ENCODE measurements around the gene NEK11. TPM values are rescaled to one million over a fixed set of nuclear protein-coding genes. Genes with fewer than 3 reads are reported as not detected.

Gene NEK11
- total RNA-seq, 1 donor from 2014 or later, result 3.9 TPM

GRCh38 chr3:131018970-131019369 is 7.7 kb upstream of the NEK11 start:
- TF ChIP-seq CTCF (conservative IDR thresholded peaks at IDR 0.05; ENCODE audit: low read depth, low read length), result no peak
- no peak for DNase-seq (ENCODE audit: low read depth)
- no peak overlapping the region for H3K4me3 ChIP-seq (ENCODE audit: low read depth, low read length)

DNA sequence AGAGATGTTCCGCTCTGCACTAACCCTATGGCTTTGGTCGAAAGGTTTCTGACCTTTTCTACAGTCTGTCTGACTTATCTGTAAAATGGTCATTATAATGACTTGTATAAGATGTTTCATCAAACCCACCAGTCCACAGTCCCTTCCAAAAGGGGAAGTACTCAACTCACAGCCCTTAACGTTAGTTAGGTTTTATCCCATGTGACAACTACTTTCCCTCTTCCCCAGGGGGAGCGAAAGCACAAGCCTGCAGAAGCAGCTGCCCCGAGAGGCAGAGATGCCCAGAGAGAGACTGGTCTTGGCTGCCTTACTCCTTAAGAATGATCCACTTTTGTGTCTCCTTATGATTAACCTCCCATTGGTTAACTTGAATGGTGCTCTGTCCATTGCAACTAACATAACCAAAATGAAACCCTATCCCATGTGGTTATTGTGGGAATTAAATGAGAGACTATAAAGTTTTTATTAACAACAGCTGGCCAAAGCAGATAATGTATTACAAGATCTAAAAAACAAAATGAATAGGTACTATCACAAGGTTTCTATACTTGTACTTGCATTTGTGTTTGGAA is 6.5 kb upstream of the NEK11 start:
- no peak overlapping the region for H3K4me3 ChIP-seq (ENCODE audit: low read depth, low read length)
- TF ChIP-seq CTCF (conservative IDR thresholded peaks at IDR 0.05; ENCODE audit: low read depth, low read length), result no peak
- DNase-seq (ENCODE audit: low read depth), result no peak

DNA sequence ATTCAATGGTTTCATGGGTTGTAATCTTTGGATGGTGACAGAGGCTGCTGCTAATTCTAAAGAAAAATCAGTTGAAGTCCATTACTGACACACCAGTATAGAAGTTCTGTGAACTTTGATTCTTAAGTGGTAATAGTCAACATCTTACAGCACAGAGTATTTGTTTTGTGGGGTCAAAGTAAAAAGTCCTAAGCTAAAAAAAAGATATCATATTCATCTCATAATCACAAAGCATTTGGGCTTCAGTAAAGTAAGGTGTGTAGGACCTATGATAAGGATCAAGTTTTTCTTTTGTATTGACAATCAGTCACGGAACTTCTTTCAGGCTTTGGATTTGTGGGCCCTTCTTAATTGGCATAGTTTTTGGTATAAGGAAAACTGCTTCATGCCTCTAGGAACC is 1.1 kb upstream of the NEK11 start:
- no peak for DNase-seq (ENCODE audit: low read depth)
- H3K4me3 ChIP-seq (ENCODE audit: low read depth, low read length), result peak overlapping the region; percentile 66
- no peak for TF ChIP-seq CTCF (conservative IDR thresholded peaks at IDR 0.05; ENCODE audit: low read depth, low read length)

DNA sequence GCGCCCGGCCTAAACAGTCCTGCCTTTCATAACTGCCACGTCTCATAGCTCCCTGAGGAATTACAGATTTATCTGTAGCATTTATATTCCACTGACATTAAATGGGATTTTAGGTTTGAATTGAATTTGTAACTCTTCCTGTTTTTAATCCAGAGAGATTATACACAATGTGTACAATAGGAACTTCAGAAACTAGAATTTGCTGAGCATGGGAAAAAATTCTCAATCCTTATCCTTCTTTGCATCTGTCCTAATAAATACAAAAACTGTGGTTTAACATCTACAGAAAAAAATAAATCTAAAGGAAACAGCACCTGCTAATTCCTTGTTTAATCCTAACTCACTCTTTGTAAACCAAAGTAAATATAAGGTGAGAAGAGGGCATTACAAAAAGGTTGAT is 2.2 kb downstream of the NEK11 start:
- DNase-seq (ENCODE audit: low read depth), result no peak
- TF ChIP-seq CTCF (conservative IDR thresholded peaks at IDR 0.05; ENCODE audit: low read depth, low read length), result no peak
- H3K4me3 ChIP-seq (ENCODE audit: low read depth, low read length), result no peak overlapping the region

DNA sequence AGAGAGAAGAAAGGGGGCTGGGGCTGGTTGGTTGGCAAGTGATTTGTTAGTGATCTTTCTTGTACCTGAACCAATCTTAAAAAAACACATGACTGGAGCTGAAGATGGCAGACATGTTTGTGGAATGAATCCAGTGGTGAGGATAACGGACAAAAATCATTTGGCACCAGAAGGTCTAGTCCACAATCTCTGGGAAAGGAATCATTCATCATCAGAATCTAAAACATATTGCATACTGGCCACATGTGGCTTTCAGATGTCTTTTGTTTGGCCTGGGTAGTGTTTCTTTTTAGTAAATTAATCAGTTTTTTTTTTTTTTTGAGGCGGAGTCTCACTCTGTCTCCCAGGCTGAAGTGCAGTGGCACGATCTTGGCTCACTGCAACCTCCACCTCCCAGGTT is 5.0 kb downstream of the NEK11 start:
- no peak overlapping the region for H3K4me3 ChIP-seq (ENCODE audit: low read depth, low read length)
- TF ChIP-seq CTCF (conservative IDR thresholded peaks at IDR 0.05; ENCODE audit: low read depth, low read length), result no peak
- no peak for DNase-seq (ENCODE audit: low read depth)

GRCh38 chr3:131033480-131034080 is 6.9 kb downstream of the NEK11 start:
- no peak overlapping the region for H3K4me3 ChIP-seq (ENCODE audit: low read depth, low read length)
- DNase-seq (ENCODE audit: low read depth), result no peak
- peak; percentile 61 for TF ChIP-seq CTCF (conservative IDR thresholded peaks at IDR 0.05; ENCODE audit: low read depth, low read length)

DNA sequence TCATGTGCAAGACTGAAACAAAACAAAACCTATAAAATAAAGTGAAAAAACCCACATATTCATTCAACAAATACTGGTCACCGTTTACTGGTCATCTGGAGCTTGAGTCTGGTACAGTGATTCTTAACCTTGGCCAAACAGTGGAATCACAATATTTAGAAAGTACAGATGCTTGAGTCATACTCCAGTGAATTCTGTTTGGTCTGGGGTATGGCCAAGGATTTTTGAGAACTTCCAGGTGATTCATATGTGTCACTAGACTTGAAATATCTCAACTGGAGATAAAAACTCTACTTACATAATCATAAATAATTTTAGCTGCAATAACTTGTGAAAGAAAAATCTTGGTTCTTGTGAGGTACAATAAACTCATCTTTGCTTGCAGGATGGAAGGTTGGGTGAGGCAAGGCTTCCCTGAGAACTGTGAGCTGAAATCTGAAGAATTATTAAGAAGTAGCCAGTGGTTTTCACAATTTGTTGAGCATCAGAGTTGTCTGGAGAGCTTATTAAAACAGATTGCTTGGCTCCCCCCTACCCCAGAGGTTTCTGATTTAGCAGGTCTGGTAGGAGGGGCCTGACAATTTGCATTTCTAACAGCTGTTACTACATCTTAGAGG is 9.6 kb downstream of the NEK11 start:
- no peak for DNase-seq (ENCODE audit: low read depth)
- H3K4me3 ChIP-seq (ENCODE audit: low read depth, low read length), result no peak overlapping the region
- TF ChIP-seq CTCF (conservative IDR thresholded peaks at IDR 0.05; ENCODE audit: low read depth, low read length), result no peak
